ENCODE data around the gene OSBPL8.

Gene OSBPL8

DNA sequence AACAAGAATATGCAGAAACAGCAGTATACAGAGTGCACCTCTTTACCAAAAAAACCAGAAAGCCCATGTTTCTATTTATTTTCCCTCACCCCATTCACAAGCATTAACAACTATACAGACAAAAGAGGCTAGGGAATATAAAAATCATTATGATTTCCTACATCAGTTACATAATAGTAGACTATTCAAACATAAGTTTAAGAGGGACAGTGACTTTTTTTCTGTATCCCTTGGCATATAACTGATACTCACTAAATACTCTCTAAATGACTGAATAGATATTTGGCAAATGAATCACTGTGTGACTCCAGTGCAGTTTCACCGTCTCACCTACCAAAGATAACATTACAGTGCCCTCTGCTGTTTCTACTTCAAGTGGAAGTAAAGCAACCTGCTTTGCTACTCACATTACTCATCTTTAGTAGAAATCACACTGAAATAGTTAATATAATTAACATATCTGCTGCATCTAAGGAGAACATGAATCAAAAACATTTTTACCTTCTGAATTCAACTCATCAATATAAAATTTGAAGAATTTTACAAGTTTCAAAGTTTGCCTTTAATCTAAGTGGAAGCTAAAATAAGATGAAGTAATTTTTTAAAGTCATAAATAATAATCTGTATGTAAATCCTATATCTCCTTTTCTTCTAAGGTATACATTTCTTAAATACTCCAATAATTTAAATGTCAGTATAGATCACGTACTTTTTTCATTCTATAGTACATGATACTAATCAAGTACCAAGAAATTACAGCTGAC lies 103.8 kb downstream of the OSBPL8 start (continued):
- TF ChIP-seq, protein P1, sequence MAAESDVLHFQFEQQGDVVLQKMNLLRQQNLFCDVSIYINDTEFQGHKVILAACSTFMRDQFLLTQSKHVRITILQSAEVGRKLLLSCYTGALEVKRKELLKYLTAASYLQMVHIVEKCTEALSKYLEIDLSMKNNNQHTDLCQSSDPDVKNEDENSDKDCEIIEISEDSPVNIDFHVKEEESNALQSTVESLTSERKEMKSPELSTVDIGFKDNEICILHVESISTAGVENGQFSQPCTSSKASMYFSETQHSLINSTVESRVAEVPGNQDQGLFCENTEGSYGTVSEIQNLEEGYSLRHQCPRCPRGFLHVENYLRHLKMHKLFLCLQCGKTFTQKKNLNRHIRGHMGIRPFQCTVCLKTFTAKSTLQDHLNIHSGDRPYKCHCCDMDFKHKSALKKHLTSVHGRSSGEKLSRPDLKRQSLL (tag by site-specific recombination; IDR thresholded peaks at IDR 0.05), result no peak
- TF ChIP-seq SCRT2 (tag by site-specific recombination; IDR thresholded peaks at IDR 0.05) (no peak), ZNF626 (tag by site-specific recombination; IDR thresholded peaks at IDR 0.05) (no peak), ZNF664 (tag by site-specific recombination; IDR thresholded peaks at IDR 0.05) (0 out of 2 replicates have a peak, but pooled peaks have one; percentile 14), ZNF791 (tag by site-specific recombination; IDR thresholded peaks at IDR 0.05) (no peak), ZBTB20 (tag by site-specific recombination; IDR thresholded peaks at IDR 0.05) (no peak), ZNF549 (tag by site-specific recombination; IDR thresholded peaks at IDR 0.05) (no peak), ZNF510 (tag by site-specific recombination; IDR thresholded peaks at IDR 0.05; ENCODE audit: insufficient replicate concordance) (no peak), ZNF558 (tag by site-specific recombination; IDR thresholded peaks at IDR 0.05) (no peak), ZNF560 (tag by site-specific recombination; IDR thresholded peaks at IDR 0.05; ENCODE audit: borderline replicate concordance) (no peak), KLF9 (tag by site-specific recombination; IDR thresholded peaks at IDR 0.05; ENCODE audit: low read depth) (no peak), SP7 (tag by site-specific recombination; IDR thresholded peaks at IDR 0.05) (no peak), SP2 (tag by site-specific recombination; IDR thresholded peaks at IDR 0.05) (no peak), ZNF341 (tag by site-specific recombination; IDR thresholded peaks at IDR 0.05; ENCODE audit: low read depth) (no peak), ZNF596 (tag by site-specific recombination; IDR thresholded peaks at IDR 0.05) (no peak), ZNF155 (tag by site-specific recombination; IDR thresholded peaks at IDR 0.05) (no peak), ZNF571 (tag by site-specific recombination; IDR thresholded peaks at IDR 0.05) (no peak), ZNF2 (tag by site-specific recombination; IDR thresholded peaks at IDR 0.05) (peak; percentile 54; the same call in 1 of the 2 replicates), FEZF1 (tag by site-specific recombination; IDR thresholded peaks at IDR 0.05) (no peak), ZXDB (tag by site-specific recombination; IDR thresholded peaks at IDR 0.05) (no peak), KLF10 (tag by site-specific recombination; IDR thresholded peaks at IDR 0.05) (no peak), BCL11A (tag by site-specific recombination; IDR thresholded peaks at IDR 0.05; ENCODE audit: low read depth) (no peak)
- TF ChIP-seq, protein P2, sequence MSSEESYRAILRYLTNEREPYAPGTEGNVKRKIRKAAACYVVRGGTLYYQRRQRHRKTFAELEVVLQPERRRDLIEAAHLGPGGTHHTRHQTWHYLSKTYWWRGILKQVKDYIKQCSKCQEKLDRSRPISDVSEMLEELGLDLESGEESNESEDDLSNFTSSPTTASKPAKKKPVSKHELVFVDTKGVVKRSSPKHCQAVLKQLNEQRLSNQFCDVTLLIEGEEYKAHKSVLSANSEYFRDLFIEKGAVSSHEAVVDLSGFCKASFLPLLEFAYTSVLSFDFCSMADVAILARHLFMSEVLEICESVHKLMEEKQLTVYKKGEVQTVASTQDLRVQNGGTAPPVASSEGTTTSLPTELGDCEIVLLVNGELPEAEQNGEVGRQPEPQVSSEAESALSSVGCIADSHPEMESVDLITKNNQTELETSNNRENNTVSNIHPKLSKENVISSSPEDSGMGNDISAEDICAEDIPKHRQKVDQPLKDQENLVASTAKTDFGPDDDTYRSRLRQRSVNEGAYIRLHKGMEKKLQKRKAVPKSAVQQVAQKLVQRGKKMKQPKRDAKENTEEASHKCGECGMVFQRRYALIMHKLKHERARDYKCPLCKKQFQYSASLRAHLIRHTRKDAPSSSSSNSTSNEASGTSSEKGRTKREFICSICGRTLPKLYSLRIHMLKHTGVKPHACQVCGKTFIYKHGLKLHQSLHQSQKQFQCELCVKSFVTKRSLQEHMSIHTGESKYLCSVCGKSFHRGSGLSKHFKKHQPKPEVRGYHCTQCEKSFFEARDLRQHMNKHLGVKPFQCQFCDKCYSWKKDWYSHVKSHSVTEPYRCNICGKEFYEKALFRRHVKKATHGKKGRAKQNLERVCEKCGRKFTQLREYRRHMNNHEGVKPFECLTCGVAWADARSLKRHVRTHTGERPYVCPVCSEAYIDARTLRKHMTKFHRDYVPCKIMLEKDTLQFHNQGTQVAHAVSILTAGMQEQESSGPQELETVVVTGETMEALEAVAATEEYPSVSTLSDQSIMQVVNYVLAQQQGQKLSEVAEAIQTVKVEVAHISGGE (tag by site-specific recombination; conservative IDR thresholded peaks at IDR 0.05; ENCODE audit: low read depth), result no peak
- TF ChIP-seq, protein P3, sequence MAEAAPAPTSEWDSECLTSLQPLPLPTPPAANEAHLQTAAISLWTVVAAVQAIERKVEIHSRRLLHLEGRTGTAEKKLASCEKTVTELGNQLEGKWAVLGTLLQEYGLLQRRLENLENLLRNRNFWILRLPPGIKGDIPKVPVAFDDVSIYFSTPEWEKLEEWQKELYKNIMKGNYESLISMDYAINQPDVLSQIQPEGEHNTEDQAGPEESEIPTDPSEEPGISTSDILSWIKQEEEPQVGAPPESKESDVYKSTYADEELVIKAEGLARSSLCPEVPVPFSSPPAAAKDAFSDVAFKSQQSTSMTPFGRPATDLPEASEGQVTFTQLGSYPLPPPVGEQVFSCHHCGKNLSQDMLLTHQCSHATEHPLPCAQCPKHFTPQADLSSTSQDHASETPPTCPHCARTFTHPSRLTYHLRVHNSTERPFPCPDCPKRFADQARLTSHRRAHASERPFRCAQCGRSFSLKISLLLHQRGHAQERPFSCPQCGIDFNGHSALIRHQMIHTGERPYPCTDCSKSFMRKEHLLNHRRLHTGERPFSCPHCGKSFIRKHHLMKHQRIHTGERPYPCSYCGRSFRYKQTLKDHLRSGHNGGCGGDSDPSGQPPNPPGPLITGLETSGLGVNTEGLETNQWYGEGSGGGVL (tag by site-specific recombination; IDR thresholded peaks at IDR 0.05), result no peak
- TF ChIP-seq, protein P4, sequence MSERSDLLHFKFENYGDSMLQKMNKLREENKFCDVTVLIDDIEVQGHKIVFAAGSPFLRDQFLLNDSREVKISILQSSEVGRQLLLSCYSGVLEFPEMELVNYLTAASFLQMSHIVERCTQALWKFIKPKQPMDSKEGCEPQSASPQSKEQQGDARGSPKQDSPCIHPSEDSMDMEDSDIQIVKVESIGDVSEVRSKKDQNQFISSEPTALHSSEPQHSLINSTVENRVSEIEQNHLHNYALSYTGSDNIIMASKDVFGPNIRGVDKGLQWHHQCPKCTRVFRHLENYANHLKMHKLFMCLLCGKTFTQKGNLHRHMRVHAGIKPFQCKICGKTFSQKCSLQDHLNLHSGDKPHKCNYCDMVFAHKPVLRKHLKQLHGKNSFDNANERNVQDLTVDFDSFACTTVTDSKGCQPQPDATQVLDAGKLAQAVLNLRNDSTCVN (tag by site-specific recombination; optimal IDR thresholded peaks at IDR 0.05), result no peak
- TF ChIP-seq, protein P5, sequence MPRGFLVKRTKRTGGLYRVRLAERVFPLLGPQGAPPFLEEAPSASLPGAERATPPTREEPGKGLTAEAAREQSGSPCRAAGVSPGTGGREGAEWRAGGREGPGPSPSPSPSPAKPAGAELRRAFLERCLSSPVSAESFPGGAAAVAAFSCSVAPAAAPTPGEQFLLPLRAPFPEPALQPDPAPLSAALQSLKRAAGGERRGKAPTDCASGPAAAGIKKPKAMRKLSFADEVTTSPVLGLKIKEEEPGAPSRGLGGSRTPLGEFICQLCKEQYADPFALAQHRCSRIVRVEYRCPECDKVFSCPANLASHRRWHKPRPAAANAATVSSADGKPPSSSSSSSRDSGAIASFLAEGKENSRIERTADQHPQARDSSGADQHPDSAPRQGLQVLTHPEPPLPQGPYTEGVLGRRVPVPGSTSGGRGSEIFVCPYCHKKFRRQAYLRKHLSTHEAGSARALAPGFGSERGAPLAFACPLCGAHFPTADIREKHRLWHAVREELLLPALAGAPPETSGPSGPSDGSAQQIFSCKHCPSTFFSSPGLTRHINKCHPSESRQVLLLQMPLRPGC (tag by site-specific recombination; IDR thresholded peaks at IDR 0.05), result no peak
- TF ChIP-seq, protein P6, sequence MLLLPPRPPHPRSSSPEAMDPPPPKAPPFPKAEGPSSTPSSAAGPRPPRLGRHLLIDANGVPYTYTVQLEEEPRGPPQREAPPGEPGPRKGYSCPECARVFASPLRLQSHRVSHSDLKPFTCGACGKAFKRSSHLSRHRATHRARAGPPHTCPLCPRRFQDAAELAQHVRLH (tag by site-specific recombination; IDR thresholded peaks at IDR 0.05), result no peak
- TF ChIP-seq, protein P7, sequence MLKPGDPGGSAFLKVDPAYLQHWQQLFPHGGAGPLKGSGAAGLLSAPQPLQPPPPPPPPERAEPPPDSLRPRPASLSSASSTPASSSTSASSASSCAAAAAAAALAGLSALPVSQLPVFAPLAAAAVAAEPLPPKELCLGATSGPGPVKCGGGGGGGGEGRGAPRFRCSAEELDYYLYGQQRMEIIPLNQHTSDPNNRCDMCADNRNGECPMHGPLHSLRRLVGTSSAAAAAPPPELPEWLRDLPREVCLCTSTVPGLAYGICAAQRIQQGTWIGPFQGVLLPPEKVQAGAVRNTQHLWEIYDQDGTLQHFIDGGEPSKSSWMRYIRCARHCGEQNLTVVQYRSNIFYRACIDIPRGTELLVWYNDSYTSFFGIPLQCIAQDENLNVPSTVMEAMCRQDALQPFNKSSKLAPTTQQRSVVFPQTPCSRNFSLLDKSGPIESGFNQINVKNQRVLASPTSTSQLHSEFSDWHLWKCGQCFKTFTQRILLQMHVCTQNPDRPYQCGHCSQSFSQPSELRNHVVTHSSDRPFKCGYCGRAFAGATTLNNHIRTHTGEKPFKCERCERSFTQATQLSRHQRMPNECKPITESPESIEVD (tag by site-specific recombination; IDR thresholded peaks at IDR 0.05), result 0 out of 2 replicates have a peak, but pooled peaks have one; percentile 6

Measured in HEK293 (cell line).